Activated CD4-positive, CD25-positive, alpha-beta regulatory T cell (primary cell): Measurements from ENCODE around the gene CPLX3.

Experiments used
- DNase-seq, 4 experiments: peaks; one replicate each; lab custom pipeline; 2025; lab: John Stamatoyannopoulos, UW

Gene CPLX3

DNA sequence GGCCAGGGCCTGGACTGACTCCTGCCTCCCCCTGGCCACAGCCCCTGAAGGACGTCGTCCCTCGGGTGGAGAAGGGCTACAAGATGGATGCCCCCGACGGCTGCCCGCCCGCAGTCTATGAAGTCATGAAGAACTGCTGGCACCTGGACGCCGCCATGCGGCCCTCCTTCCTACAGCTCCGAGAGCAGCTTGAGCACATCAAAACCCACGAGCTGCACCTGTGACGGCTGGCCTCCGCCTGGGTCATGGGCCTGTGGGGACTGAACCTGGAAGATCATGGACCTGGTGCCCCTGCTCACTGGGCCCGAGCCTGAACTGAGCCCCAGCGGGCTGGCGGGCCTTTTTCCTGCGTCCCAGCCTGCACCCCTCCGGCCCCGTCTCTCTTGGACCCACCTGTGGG is 24.1 kb upstream of the CPLX3 start:
- no peak for DNase-seq

DNA sequence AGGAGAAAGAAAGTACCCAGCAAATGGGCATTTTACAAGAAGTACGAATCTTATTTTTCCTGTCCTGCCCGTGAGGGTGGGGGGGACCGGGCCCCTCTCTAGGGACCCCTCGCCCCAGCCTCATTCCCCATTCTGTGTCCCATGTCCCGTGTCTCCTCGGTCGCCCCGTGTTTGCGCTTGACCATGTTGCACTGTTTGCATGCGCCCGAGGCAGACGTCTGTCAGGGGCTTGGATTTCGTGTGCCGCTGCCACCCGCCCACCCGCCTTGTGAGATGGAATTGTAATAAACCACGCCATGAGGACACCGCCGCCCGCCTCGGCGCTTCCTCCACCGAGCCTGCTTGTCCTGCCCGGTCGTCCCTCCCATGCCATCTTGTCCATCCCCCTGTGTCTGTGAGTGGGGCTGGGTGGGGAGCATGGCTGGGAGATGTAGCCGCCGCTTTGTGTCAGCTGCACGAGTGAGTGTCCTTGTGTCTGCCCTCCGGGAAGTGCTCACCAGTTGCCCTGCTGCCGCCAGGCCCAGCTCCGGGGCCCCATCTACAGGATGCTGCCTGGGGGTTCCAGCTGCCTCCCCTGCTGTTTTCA is 23.5 kb upstream of the CPLX3 start:
- no peak for DNase-seq

- DNase-seq = no peak
Observed at GRCh38 chr15:74804935-74805334, 21.5 kb upstream of the CPLX3 start.

DNA sequence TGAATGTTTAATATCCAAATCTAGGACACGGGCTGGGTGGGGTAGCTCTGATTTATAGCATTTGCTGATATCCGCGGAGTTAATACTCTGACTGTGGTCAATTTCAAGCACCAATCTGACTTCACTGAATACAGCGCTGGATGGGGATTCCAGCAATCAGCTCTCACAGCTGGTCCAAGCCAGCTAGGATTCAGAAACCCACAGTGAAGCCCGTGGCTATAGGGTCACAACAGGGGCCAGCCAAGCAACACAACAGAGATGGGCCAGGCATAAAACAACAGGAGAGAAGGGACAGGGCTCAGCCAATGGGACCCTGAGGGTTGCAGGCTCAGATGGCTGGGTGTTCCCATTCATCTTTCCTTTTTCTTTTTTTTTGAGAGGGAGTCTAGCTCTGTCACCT is 19.1 kb upstream of the CPLX3 start:
- DNase-seq = no peak

- DNase-seq = no peak
Observed at GRCh38 chr15:74808078-74808839, 18.2 kb upstream of the CPLX3 start.

DNA sequence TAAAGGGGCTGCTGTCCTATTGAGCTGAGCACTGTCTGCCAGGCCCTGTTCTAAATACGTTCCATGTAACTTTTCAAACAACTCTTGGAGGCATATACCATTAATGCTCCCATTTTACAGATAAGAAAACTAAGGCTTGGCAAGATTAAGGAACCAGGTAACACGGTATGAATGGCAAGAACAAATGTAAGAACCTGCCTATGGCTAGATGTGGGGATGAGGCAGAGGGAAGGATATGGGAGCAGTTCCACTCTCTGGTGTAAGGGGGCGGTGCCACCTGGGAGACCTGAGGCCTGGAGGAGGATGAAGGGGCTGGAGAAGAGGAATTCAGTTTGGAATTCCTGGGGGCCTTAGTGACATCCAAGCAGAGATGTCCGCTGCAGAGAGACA is 17.6 kb upstream of the CPLX3 start:
- no peak for DNase-seq

- DNase-seq = no peak
Observed at GRCh38 chr15:74809242-74809641, 17.2 kb upstream of the CPLX3 start.

DNA sequence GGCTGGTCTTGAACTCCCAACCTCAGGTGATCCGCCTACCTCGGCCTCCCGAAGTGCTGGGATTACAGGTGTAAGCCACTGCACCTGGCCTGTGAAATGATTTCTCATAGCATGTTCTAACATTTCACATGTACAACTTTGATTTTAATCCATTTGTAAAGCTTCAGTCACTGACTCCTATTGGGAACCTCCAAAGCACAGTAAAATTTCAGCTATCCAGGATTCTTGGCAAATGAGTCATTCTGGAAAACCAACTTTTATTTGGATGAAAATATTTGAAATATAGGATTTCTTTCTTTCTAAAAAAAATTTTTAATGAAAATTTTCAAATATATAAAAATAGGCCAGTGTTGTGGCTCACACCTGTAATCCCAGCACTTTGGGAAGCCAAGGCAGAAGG is 16.5 kb upstream of the CPLX3 start:
- no peak for DNase-seq

GRCh38 chr15:74812533-74812932 is 13.9 kb upstream of the CPLX3 start, which contains the start of gene LMAN1L:
Gene LMAN1L (plus strand): TSS chr15:74812835. CDS start chr15:74812855, 20 bp downstream.
- DNase-seq = no peak

- DNase-seq = no peak
Observed at GRCh38 chr15:74815121-74815934, 11.1 kb upstream of the CPLX3 start.

DNA sequence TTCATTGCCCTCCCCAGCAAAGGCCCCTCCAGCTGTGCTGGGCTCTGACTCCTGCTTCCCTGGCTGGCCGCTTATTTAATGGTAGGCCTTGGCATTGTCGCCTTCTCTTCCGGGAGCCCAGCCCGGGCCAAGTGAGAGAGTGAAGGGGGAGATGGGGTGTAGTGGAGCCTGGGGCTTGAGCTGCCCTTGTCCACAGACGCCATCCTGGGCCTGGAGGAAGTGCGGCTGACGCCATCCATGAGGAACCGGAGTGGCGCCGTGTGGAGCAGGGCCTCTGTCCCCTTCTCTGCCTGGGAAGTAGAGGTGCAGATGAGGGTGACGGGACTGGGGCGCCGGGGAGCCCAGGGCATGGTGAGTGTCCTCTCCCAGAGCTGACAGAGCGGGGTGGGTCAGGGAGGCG is 10.5 kb upstream of the CPLX3 start:
- DNase-seq = no peak

DNA sequence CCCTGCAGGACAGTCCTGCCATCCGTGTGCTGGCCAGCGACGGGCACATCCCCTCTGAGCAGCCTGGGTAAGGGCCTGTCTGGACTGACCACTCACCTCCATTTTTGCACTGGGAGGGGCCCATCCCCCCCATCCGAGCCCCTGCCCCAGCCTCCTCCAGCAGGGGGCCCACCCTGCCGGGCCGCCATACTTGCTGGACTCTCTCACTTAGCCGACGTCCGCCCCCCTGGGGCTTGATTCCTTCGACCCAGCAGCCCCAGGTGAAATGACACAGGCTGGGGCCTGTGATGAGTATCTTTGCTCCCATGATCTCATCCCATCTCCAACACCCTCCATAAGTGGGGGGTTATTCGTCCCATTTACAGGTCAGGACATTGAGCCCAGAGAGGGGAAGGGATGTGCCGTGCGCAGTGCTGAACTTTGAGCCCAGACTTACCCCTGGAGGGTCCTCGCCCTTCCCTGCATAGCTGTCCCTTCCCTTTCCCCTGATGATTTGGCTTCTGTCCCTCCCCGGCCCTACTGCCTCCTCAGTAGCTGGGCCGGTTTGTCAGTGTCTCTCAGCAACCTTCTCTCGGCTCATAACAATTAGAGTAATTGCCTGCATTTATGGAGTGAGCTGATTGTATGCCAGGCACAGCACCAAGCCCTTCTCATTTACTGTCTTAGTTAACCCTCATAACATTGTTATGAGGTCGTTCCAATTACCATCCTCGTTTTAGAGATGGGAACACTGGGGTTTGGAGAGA is 9.6 kb upstream of the CPLX3 start:
- no peak for DNase-seq

GRCh38 chr15:74817370-74817737 is 9.1 kb upstream of the CPLX3 start:
- no peak for DNase-seq

- DNase-seq = no peak
Observed at GRCh38 chr15:74820056-74820455, 6.4 kb upstream of the CPLX3 start.

DNA sequence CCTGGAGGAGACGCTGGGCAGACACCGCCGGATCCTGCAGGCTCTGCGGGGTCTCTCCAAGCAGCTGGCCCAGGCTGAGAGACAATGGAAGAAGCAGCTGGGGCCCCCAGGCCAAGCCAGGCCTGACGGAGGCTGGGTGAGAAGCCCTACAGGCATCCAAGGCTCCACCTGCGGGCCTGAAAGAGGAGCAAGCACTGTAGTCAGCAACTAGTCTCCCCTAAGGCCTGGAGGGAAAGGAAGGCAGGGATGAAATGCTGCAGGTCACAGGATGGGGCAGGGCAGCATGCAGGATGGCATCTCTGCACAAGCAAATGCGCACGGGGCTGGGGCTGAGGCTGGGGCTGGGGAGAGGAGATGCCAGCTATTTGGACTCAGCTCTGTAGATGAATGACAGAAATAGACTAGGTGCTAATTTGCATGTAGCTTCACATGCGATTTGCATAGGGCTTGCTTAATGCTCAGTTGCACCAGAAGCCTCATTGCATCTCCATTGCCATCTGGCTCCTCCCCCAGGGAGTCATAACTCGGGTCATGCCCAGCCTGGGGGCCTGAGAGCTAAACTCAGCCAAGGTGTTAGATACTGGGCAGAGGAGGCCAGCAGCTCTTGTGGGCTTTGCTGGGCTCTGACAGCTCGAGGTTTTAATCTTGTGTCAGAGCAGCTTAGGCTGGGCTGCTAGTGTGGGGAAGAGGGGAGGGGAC is 5.2 kb upstream of the CPLX3 start:
- DNase-seq = no peak

GRCh38 chr15:74821790-74822158 is 4.7 kb upstream of the CPLX3 start:
- DNase-seq = no peak

GRCh38 chr15:74822233-74822632 is 4.2 kb upstream of the CPLX3 start:
- no peak for DNase-seq

- DNase-seq = no peak
Observed at GRCh38 chr15:74823324-74823723, 3.1 kb upstream of the CPLX3 start.

DNA sequence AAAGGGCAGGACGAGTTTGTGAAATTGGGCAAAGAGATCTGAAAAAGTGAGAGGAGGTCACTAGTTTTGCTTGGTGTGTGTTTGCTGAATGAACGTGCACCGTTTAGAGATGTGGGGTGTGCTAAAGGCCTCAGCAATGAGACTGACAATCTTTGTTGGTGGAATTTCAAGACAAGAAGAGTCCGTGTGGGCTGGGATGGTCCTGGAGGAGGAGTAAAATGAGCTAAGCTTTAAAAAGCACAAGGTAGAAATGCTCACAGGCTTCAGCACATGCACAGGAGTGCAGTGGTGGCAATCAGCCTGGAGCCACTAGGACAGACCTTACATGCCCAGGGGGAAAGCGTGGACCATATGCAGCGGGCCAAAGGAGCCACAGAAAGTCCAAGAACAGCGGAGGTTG is 1.5 kb upstream of the CPLX3 start:
- DNase-seq = no peak

GRCh38 chr15:74825866-74826265 is 561 bp upstream of the CPLX3 start:
- DNase-seq = no peak

- no peak for DNase-seq
Observed at GRCh38 chr15:74826921-74827320, 494 bp downstream of the CPLX3 start.

DNA sequence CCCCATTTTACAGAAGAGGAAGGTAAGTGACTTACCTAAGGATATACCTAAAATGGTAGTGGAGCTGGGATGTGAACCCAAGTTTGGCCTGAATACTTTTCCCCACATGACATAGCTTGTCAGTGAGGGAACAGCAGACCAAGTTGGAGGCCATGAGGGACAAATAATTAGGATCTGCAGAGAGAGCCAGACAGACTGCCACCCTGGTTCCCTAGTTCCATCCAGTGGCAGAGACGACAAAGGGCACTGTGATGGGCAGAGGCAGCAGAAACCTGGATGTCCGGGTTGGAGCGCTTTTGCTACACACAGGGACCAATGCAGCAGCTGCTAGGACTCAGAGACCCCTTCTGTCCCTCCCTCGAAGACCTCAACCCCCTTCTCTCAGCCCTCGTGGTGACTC is 1.2 kb downstream of the CPLX3 start:
- no peak for DNase-seq
